HUES48 (cell line): ENCODE results near the gene MAP4K1.
"Not testable (repeated sequence)": the region's sequence is repeated elsewhere in the genome, so short reads cannot be mapped to it uniquely, and the experiment has no call there.

ENCODE experiments used
- H3K27ac ChIP-seq: one replicate; pipeline ENCODE4 v1.7.0; 2013; ENCODE audit warnings: low read depth, low read length, inconsistent platforms
- H3K27me3 ChIP-seq: 2 replicates; pipeline ENCODE4 v1.6.1; 2013; ENCODE audit warnings: mild to moderate bottlenecking, low read length; ENCODE audit not compliant: control insufficient read depth, insufficient read depth
- H3K36me3 ChIP-seq: 2 replicates; pipeline ENCODE4 v1.6.1; 2013; ENCODE audit warnings: low read length; ENCODE audit not compliant: control insufficient read depth, insufficient read depth
- H3K4me1 ChIP-seq: 2 replicates; pipeline ENCODE4 v1.6.1; 2013; ENCODE audit warnings: mild to moderate bottlenecking, low read length; ENCODE audit not compliant: control insufficient read depth, insufficient read depth
- H3K4me3 ChIP-seq: 2 replicates; pipeline ENCODE4 v1.5.1; 2013; ENCODE audit warnings: mild to moderate bottlenecking, low read depth, low read length
- H3K9ac ChIP-seq: 2 replicates; pipeline ENCODE4 v1.6.1; 2013; ENCODE audit warnings: mild to moderate bottlenecking, low read depth, low read length, moderate library complexity
- H3K9me3 ChIP-seq: 2 replicates; pipeline ENCODE4 v1.6.1; 2013; ENCODE audit warnings: low read length; ENCODE audit not compliant: control insufficient read depth, insufficient read depth

Gene MAP4K1

DNA sequence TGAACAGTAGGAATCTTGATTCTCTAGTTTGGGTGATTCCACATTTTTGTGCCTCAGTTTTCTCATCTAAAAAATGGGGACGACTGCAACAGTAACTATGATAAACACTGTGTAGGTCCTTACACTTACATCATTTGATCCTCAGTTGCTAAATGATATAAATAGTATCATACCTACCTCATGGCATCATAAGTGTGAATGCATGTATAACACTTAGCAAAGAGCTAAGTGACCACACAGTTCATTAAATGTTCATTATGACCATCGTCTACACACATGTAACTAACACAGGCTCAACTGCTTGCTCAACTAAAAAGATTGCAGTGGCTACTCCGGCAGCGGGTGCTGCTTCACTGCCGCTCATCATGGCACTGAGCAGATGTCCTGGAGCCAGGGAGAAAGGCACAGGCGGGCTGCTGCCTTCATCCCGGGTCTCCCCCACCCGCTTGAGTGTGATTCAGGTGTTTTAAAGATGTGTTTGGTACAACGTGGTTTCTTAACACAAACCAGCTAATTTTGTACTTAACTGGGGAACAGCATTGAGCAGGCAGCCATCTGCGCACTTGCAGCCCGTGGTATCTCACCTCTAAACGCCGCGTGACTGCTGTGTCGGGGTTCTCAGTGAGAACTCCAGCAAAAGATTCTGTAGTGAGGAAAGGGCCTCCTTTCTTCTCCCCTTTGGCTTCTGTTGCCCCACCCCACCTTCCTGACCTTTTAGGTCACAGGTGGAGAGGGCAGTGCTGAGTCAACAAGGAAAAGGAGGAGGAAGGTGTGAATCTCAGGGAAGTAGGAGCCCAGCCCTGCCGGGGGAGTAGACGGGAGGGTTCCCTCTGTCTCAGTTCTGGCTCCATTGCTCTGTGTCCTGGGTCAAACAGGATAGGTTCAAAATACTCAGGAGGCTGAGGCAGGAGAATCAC, 18.0 kb upstream of the MAP4K1 start:
- Histone ChIP-seq H3K9me3 (no peaks in the 10 kb centered on the region), H3K27ac (peak overlapping the region; percentile 34), H3K4me3 (no peak overlapping the region), H3K36me3 (peaks cover 42% of the 10 kb centered on the region), H3K27me3 (no peaks in the 10 kb centered on the region), H3K9ac (no peak overlapping the region), H3K4me1 (no peaks in the 10 kb centered on the region; the same call in 1 of the 2 replicates)

DNA sequence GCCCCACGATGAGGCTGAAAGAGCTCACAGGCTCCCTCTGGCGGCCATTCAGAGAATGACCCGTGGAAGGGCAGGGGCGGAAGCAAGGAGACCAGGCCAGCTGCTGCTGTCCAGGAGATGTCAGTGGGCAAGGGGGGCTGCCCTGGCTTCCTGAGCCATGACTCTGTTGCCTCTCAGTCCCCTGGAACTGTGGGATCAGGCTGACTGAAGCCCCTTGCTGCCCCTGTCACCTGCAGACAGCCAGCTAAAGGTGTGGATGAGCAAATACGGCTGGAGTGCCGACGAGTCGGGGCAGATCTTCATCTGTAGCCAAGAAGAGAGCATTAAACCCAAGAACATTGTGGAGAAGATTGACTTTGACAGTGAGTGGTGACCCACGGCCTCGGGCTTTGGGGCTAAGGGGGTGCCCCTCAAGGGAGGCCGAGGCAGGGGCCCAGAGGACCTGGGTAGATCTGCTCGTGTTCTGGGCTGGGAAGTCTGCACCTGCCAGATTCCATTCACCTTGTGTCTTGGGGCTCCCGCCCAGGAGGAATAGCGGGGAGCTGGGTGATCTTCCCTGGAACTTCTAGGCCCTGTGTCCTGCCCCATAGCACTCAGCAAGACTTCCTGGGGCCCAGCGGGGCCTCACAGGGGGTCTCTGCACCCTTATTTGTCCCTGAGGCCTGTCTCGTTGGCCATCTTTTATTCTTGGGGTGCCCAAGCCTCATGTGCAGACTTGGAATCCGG, 17.2 kb upstream of the MAP4K1 start:
- H3K9ac ChIP-seq, result no peak overlapping the region
- H3K36me3 ChIP-seq, result peaks cover 48% of the 10 kb centered on the region
- no peak overlapping the region for H3K27ac ChIP-seq
- H3K9me3 ChIP-seq, result no peaks in the 10 kb centered on the region
- H3K4me1 ChIP-seq, result no peaks in the 10 kb centered on the region; the same call in 1 of the 2 replicates
- H3K4me3 ChIP-seq, result no peak overlapping the region
- no peaks in the 10 kb centered on the region for H3K27me3 ChIP-seq

DNA sequence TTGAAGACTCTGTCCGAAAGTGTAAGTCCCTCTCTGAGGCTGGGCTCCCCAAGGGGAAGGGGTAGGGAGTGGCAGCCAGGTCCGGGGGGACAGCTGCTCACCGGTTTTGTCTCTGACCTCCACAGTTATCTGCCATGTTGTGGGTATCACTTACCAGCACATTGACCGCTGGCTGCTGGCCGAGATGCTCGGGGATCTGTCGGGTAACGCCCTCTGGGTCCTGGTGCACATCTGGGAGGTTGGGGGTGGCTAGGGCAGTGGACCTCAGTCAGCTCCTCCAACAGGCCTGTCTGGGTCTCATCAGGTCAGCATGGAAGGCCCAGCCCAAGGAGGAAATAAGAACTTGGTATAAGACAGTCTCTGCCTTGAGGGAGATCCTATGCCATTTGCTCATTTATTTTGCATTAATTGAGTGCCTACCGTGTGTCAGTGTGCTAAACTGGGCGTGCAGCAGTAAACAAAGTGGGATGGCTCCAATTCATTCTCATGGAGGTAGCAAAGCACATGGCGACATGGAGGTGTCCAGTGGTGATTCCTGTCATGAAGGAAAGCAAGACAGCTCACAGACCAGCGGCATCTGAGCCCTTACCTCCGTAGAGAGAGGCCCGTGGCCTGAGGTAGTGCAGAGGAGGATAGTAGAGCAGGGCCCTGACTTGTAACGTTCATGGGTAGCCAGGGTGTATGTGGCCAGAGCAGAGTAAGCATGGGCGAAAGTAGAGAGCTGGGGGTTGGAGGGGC, 14.9 kb upstream of the MAP4K1 start:
- Histone ChIP-seq H3K27ac (no peak overlapping the region), H3K9ac (no peak overlapping the region), H3K9me3 (no peaks in the 10 kb centered on the region), H3K4me1 (no peaks in the 10 kb centered on the region; the same call in 1 of the 2 replicates), H3K4me3 (no peak overlapping the region), H3K36me3 (peaks cover 67% of the 10 kb centered on the region), H3K27me3 (no peaks in the 10 kb centered on the region)

DNA sequence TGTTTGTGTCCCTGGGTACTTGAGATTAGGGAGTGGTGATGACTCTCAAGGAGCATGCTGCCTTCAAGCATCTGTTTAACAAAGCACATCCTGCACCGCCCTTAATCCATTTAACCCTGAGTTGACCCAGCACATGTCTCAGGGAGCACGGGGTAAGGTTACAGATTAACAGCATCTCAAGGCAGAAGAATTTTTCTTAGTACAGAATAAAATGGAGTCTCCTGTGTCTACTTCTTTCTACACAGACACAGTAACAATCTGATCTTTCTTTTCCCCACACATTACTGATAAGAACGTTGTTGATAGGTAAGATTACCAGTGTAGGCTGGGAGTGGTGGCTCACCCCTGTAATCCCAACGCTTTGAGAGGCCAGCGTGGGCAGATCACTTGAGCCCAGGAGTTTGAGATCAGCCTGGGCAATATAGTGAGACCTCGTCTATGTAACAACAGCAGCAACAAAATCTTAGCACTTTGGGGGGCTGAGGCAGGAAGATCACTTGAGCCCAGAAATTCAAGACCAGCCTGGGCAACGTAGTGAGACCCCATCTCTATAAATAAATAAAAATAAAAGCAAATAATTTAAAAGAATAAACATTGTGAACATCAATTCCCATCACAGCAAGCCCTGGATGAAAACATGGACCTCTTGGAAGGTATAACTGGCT, 14.2 kb upstream of the MAP4K1 start:
- Histone ChIP-seq H3K36me3 (peaks cover 74% of the 10 kb centered on the region), H3K27ac (peak overlapping the region; percentile 73)
- H3K9ac ChIP-seq, result not testable (repeated sequence)

DNA sequence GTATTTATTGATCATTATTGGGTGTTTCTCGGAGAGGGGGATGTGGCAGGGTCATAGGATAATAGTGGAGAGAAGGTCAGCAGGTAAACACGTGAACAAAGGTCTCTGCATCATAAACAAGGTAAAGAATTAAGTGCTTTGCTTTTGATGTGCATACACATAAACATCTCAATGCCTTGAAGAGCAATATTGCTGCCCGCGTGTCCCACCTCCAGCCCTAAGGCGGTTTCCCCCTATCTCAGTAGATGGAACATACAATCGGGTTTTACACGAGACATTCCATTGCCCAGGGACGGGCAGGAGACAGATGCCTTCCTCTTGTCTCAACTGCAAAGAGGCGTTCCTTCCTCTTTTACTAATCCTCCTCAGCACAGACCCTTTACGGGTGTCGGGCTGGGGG, 13.5 kb upstream of the MAP4K1 start:
- H3K9me3 ChIP-seq, H3K27me3 ChIP-seq, H3K9ac ChIP-seq, H3K4me3 ChIP-seq, H3K4me1 ChIP-seq: not testable (repeated sequence)
- Histone ChIP-seq H3K36me3 (peaks cover 77% of the 10 kb centered on the region), H3K27ac (peak overlapping the region; percentile 73)

More for the DNA sequence above, 14.2 kb upstream of the MAP4K1 start:
- not testable (repeated sequence) for H3K27me3 ChIP-seq, H3K9me3 ChIP-seq, H3K4me1 ChIP-seq, H3K4me3 ChIP-seq

DNA sequence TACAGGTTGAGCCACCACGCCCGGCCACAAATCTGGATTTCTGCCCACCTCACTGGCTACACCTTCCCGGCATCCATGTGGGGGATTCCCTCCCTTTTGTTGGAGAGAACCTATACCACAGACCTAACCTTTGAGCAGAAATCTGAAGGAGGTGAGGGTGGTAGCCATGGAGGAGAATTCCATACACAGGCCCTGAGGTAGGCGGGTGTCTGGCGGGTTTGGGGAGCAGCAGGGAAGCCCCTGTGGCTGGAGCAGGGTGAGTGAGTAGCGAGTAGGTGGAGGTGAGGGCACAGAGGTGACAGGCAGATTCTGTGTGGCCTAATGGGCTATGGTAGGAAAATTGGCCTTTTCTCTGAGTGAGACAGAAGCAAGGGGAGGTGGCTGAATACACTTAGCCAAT, 11.8 kb upstream of the MAP4K1 start:
- Histone ChIP-seq H3K9me3 (no peaks in the 10 kb centered on the region), H3K9ac (no peak overlapping the region), H3K4me3 (no peak overlapping the region), H3K27me3 (no peaks in the 10 kb centered on the region), H3K4me1 (no peaks in the 10 kb centered on the region), H3K27ac (no peak overlapping the region), H3K36me3 (peaks cover 78% of the 10 kb centered on the region)

DNA sequence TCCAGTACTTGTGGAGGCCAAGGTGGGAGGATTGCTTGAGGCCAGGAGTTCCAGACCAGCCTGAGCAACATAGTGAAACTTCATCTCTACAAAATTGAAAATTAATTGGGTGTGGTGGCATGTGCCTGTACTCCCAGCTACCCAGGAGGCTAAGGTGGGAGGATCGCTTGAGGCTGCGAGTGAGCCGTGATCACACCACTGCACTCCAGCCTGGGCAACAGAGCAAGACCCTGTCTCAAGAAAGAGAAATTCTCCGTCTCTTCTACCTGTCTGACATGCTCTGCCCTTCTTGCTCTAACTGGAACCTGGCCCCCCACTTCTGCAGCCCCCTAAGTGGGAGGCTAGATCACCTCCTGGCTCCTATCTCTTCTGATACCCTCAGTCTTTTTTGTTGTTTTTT, 8.6 kb upstream of the MAP4K1 start:
- Histone ChIP-seq H3K4me3 (no peak overlapping the region), H3K27me3 (no peaks in the 10 kb centered on the region), H3K9me3 (no peaks in the 10 kb centered on the region), H3K27ac (no peak overlapping the region), H3K9ac (no peak overlapping the region), H3K4me1 (no peaks in the 10 kb centered on the region), H3K36me3 (peaks cover 87% of the 10 kb centered on the region)

DNA sequence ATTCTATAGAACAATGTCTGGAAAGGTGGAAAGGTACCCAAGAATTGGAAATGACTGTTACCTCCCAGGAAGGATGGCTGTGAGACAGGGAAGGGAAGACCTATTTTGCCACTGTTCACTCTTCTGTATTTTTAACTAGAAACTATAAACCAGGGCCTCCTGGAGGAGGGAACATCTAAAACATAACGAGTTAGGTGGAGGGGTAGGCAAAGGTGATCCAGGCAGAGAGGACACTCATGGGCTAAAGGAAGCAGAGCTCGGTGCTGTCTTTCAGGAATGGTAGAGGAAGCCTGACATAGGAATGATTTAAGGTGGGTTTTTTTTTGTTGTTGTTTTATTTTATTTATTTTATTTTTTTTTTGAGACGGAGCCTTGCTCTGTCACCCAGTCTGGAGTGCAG, 7.1 kb upstream of the MAP4K1 start:
- no peak overlapping the region for H3K9ac ChIP-seq
- no peaks in the 10 kb centered on the region for H3K9me3 ChIP-seq
- no peak overlapping the region for H3K27ac ChIP-seq
- no peaks in the 10 kb centered on the region for H3K4me1 ChIP-seq
- no peak overlapping the region for H3K4me3 ChIP-seq
- no peaks in the 10 kb centered on the region for H3K27me3 ChIP-seq
- H3K36me3 ChIP-seq, result peaks cover 87% of the 10 kb centered on the region

DNA sequence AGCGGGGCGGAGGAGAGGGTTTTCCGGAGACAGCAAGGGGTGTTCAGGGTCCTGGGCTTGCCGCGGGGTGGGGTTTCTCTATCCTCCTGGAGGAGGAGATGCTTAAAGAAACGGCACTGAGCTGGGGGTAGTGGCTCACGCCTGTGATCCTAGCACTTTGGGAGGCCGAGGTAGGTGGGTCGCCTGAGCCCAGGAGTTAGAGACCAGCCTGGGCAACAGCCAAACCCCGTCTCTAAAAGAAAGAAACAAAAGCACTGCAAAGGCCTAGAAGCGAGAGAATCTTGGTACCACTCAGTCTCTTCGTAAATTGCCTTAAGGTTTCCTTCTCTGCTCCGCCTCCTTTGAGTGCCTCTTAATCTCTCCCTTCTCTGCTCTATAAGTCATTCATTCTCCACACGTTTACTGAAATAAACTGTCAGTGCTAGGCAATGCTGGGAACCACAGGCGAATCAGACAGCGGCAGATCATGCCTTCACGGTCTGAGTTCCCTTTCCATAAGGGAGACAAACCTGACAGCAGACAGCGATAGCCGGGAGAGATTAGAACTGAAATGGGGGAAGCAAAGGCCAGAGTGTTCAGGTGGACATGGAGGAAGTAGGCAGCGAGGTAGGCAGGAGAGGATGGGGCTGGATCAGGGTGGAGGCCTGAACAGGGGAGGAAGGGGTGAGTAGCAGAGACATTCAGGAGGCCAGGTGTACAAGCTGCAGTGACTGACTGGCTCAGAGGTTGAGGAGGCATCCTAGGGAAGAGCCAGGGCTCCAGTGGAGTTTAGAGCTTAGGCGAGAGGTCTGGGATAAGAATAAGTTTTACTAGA, 1.8 kb upstream of the MAP4K1 start:
- H3K9ac ChIP-seq, result peak overlapping the region; percentile 65
- H3K27ac ChIP-seq, result peak overlapping the region; percentile 72
- peaks cover 39% of the 10 kb centered on the region for H3K36me3 ChIP-seq
- H3K4me3 ChIP-seq, result peak overlapping the region; percentile 82
- H3K27me3 ChIP-seq, result no peaks in the 10 kb centered on the region
- no peaks in the 10 kb centered on the region for H3K9me3 ChIP-seq
- H3K4me1 ChIP-seq, result peaks cover 11% of the 10 kb centered on the region; the same call in 1 of the 2 replicates
